HG03175 (cell line): ENCODE results near the gene NR1I3.
"Not testable (repeated sequence)": the region's sequence is repeated elsewhere in the genome, so short reads cannot be mapped to it uniquely, and the experiment has no call there.

Source experiments
- ATAC-seq: cut with Tn5 transposase; IDR thresholded peaks from one replicate; pipeline ENCODE4 v1.9.1; 2021; ENCODE audit warnings: mild to moderate bottlenecking, moderate library complexity; ENCODE audit not compliant: unreplicated experiment

Gene NR1I3

DNA sequence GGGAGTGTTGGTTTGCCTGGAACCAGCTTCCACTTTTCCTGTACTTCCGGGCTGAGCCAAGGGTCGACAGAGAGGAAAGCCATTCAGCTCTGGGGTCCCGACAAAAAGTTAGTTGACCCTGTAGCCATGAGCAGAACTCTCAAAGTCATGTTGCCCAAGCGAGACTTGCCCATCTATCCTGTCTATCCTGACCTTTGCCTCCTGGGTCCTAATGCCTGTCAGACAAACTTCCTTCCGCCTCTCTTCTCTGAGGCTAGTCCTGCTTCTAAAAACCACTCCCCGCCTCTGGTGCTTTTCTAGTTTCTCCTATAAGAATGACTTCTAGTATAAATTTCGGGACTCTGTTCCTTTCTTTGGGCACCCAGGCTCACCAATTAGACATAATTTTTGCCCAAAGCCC, 12.8 kb upstream of the NR1I3 start:
- no peak for ATAC-seq

DNA sequence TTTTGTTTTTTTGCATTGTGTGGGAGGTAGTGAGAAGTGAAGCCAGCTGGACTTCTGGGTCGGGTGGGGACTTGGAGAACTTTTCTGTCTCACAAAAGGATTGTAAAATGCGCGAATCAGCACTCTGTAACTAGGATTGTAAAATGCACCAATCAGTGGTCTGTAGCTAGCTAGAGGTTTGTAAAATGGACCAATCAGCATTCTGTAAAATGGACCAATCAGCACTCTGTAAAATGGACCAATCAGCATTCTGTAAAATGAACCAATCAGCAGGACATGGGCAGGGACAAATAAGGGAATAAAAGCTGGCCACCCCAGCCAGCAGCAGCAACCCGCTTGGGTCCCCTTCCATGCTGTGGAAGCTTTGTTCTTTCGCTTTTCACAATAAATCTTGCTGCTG, 12.1 kb upstream of the NR1I3 start:
- not testable (repeated sequence) for ATAC-seq

DNA sequence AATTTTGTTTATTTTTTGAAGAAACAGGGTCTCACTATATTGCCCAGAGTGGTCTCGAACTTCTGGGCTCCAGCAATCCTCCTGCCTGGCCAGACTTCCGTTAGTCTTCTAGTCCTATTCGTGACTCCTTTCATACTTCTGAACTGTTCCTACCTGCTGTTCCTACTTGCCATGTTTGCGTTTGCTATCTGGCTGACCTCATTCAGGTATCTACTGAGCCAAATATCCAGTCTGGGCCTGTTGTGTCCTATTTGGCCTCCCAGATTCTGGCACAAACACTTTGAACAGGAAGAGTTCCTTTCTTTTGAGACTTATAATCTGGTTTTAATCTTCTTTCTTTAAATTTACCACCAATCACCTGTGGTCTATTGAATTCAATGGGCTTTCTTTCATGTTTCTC, 6.9 kb upstream of the NR1I3 start:
- ATAC-seq: no peak

DNA sequence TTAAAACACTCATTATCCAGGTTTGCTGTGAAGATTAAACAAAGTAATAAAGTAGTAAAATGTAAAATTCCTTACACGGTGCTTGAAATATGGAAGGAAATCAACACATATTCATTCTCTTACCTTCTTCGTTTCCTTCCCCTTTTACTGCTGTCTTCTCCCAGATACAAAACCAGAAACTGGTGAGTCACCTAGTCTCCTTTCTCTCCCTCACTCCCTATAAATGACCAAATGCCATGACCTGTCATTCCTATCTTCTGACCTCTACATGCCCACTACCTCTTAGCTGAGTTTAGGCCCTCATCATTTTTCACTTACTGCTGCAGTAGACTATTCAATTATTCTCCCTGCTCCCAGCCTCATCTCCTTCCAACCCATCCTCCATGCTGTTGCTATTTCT, 4.3 kb upstream of the NR1I3 start:
- no peak for ATAC-seq

DNA sequence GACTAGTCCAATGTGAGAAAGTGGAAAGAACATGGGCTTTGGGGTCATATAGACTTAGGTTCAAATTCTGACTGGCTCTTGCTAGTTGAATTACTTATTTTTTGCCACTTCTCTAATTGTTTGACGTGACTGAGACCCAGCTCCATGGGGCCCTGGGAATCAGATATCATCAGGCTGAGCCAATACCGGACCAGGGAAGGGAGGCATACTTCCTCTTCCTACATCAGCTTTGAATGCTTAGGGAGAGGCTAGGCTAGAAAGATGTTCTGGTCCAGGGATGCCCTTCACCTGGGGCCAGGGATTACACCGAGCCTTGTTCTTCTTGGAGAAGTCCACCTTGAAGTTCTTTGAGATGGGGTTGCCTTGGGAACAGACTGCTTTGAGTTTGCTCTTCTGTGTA, 3.7 kb upstream of the NR1I3 start:
- ATAC-seq: no peak

DNA sequence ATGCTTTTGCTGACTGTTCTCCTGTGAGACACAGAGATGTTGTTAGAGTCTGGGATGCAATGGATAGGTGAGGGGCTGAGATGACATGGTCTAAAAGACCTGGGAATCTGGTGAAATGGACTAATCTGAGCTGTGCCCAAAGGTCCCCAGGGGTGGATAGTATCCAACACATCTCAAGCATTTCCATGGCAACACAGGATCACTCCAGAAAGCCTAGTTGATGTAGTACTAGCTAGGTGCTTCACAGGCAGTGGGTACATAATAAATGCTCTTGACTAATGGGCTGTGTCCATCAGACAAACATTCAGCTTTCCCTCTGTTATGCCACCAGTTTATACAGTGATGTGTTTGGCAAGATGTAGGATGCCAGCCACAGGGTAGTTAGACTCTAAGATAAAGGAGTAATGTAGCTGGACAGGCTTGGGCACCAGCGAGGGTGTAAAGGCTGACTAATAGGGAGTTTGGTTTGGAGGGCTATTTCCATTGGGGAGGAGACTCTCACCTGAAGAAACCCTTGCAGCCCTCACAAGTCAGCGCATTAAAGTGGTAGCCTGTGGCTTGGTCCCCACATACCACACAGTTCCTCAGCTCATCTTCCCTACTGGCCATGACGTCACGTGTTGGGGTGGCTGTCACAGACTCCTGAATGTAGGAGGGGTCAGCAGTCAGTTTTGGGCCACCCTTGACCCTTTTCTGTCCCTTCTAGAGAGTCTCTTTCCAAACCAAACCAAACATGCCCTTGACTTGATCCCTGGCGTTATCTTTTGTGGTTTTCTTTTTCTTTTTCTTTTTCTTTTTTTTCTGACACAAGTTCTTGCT, 1.8 kb downstream of the NR1I3 start:
- no peak for ATAC-seq

DNA sequence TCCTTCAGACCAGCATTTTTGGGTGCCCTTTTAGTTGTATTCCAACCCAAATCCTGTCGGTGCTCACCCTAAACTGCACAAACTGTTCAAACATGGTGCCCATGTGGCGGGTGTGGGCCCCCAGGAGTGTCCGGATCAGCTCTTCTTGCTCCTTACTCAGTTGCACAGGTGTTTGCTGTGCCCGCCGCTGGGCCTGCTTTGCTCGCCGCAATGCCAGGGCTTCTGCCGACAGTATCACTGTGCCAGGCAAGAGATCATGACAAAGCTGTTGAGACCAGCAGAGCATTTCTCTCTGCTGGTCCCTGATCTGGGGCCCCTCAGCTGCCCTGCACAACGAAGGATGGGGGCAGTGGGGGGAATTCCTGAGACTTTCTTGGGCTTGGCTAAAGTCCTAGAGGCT, 4.9 kb downstream of the NR1I3 start:
- no peak for ATAC-seq

DNA sequence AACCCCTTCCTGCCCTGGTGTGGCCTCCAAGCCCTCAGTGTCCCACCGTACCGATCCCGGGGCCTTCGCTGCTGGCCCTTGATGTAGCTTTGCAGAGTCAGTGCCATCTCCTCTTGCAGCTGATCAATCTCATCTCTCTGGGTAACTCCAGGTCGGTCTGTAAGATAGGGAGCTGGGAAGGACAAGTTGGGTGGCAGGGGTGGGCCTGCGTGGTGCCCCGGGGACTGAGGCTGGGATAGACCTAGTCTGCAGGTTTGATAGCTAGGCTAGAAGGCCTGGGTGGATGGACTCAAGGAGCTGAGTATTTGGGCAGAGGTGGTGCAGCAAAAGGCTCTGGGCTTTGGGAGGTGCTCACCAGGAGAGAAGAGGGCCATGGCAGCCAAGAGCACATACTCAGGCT, 7.2 kb downstream of the NR1I3 start:
- ATAC-seq: no peak

DNA sequence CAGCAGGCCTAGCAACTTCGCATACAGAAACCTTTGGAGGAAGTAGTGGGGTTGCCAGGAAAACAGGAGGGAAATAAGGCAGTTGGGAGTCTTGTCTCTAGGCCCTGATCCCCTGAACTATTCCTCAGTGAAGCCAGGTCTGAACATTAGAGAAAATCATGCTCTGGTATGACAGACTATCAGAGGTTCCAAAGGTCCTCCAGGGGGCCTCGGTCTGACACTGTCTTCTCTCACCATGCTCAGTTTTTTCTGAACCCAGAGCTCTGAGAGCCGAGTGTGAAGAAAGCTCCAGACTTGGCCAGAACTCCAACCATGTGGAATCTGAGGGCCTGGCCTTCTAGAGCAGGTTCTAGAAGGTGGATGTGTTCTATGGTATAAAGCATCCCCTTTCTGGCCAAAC, 8.1 kb downstream of the NR1I3 start:
- no peak for ATAC-seq

DNA sequence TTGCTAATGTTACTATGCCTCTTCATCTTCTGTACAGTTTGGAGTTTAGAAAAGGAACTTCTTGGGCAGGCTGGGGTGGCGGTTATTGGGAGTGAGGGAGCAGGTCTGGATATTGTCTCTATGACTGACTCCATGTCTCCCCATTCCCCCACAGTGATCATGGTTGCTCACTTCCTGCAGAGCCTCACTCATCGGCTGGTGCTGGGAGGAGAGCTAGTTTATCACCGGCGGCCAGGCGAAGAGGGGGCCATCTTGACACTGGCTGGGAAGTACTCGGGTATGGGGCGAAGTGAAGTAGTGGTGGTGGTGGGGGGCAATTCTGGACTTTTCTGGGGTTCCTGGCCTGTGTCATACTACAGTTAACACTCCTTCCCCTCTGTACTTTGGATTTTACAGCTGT, 10.0 kb downstream of the NR1I3 start:
- no peak for ATAC-seq

DNA sequence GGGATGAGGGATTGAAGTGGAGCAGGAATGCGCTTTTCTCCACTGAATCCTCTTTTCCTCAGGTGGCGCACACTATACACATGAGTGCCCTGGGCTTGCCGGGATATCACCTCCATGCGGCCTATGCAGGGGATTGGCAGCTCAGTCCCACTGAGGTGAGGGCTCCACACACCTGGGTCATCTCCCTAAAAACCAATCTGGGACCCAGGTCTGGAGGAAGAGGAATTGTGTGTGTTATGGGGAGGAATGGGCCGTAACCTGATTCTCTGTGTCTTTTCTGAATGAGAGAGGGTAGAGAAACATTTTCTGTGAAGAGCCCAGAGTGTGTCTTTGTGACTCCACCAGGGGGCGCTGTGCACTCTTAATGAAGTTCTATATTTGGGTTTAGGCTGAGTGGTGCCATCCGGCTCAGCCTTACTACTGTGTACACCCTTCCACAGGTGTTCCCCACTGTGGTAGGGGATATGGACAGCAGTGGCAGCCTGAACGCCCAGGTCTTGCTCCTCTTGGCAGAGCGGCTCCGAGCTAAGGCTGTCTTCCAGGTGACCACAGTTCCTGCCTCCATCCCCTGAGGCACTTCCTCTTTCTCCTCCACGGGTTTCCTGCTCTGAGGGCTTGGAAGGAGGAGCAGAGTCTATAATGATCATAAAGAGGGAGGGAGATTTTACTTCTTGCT, 10.7 kb downstream of the NR1I3 start:
- peak; percentile 50 for ATAC-seq

DNA sequence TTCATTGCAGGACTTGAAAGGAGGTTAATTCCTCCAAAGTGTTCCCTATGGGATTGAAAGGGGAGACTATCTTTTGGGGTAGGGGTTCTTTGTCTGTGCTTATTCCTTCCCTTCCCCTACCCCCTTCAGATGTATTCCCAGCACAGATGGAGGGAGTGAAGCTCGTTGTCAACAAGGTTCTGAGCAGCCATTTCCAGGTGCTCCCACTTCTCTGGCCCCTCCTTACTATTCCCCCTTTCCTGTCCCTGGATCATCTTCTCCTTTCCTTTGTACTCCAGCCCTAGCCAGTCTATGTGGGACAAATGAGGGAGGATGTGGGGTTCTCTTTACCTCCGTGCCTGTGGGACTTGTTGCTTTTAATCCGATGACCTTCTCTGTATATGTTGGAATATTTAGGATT, 11.2 kb downstream of the NR1I3 start:
- no peak for ATAC-seq

DNA sequence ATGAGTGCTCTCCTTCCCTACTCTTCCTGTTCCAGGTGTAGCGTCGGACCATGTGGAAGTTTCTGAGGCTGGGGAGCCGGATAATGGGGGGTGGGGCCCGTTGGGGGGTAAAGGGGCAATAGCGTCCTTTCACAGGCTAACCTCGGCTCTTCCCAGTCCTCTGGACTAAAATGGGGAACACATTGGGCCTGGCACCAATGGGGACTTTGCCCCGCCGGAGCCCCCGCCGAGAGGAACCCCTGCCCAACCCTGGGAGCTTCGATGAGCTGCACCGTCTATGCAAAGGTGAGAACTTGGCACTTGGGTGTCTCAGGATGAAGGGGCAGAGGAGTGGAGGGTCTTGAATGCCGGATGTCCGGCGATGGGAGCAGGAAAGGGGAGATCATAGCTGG, 11.7 kb downstream of the NR1I3 start:
- no peak for ATAC-seq

DNA sequence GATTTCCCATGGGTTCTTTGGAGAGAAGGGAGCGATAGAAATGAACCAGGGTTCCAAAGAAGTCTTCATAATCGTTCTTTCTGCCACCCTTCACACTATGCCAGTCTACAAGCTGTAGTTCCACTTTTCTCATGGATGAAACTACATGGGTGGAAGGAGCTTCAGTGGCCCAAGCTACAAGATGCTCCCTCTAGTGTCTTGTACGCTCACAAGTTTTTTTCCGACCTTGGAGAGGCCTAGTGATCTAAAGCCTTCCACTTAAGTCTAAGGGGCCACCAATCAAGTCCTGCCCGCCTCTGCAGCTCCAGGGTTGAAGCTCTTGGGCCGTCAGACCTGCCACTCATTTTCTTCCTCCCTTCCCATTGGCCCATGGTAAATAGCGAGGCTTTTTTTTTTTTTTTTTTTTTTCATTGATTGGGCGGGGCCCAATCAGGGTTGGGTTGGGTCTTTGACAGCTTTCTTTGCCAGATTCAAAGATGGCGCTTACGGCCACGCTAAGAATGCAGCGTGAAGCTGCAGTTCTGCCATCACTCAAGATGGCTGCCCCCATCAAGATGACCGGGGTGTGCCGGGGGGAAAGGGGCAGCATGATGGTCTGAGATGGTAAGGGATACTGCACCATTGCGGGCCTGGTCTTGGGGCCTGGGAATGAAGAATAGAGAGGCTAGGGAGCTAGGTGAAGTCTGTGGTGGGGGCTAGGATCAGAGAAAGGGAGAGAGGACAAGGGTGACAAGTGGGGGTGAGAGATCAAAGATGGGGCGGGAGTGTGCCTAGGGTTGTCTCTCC, 12.3 kb downstream of the NR1I3 start, which contains the start of gene TOMM40L:
Gene TOMM40L, plus strand, starts transcription at position 527 of the 786 bp plus-strand sequence. CDS start 430 bp downstream, outside the sequence.
- ATAC-seq: peak; percentile 98

DNA sequence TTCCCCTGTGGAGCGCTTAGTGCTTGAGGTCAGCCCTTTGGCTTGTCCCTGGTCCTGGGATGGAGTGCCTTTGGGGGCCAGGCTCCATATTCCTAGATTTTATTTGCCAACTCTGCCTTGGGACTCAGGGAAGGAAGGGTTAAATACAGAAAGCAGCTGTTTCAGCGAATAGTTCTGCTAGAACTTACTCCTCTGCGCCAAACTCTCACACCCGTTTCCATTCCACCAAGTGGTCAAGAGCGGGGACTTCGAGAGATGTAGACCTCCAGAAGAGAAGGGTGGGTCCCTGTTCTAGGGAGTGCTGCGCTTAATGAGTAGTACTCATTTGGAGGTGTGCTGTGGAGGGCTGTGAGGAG, 12.8 kb downstream of the NR1I3 start:
- ATAC-seq: peak; percentile 1

DNA sequence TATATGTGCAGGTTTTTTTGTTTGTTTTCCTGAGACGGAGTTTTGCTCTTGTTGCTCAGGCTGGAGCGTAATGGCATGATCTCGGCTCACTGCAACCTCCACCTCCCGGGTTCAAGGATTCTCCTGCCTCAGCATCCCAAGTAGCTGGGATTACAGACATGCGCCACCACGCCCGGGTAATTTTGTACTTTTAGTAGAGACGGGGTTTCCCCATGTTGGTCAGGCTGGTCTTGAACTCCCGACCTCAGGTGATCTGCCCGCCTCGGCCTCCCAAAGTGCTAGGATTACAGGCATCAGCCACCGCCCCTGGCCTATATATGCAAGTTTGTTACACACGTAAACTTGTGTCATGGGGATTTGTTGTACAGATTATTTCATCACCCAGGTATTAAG, 13.3 kb downstream of the NR1I3 start:
- not testable (repeated sequence) for ATAC-seq

DNA sequence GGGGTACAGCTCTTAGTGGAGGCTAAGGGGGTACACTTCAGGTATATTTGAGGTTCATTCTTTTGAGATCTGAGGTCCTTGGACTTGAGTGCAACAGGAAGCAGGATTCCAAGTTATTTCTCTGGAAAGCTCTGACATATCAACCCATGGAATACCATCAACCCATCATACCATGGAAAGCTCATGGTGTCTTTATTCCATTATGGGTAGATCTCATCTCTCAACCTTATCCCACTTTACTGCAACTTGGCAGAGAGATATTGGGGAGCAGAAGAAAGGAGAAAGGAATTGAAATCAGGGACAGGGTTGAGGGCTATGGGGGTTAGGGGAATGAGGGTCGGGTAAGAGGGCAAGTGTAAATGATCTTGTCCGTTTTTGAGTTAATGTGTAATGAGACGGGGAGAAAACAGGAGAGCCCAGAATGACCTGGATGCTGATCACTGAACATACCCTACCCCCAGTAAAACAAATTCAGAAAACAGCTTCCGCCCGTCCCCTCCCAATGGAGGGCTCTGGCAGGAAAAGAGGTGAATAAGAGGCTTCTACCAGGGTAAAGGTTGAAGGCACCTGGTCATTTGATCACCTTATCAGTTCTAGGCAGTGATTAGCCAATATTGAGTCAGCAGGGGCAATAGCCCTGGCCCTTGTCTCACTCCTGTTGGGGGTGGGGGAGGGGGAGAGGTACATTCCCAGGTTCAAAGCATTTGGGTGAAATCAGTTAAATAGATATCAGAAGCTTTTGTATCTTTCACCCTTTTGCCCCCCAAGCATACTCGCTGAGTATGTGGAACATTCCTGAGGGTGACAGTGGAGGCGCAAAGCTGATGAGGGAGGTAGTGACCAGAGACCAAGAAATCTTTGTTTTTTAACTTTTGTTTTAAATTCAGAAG, 14.0 kb downstream of the NR1I3 start:
- no peak for ATAC-seq

DNA sequence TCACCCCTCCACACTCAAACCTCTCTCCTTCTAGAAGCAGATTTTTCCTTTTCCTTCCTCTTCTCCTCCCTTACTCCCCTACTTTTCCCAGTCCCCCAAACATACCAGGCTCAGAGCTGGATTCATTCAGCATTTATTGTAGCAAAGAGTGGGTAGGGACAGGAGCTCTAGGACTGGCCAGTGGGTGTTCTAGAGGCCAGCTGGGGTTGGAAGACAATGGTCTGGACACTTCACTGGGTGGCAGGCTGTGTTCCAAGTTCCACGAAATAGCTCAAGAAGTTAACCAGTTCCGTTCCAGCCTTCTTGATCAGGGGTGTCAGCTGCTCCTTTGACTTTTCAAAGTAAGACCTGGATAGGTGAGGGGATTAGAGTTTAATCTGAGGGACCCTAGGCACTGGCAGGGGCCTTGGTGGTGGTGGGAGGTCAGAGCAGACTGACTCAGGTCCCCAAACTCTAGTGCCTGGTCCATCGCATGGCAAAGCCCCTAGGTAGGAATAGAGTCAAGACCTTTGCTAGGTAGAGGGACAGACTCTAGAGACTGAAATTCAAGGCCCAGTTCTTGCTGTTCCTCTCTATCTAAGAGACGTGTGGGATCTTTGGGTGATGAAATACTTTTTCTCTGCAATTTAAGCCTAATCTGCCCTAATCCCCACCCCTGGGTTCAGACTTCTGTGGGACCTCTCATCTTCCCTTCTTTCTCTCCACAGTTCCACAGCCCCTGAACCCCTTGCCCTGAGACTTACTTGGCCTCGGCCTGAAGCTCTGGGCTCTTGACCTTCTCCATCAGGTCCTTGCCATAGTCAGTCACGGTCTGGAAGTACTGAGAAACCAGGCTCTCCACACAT, 15.6 kb downstream of the NR1I3 start:
- no peak for ATAC-seq

DNA sequence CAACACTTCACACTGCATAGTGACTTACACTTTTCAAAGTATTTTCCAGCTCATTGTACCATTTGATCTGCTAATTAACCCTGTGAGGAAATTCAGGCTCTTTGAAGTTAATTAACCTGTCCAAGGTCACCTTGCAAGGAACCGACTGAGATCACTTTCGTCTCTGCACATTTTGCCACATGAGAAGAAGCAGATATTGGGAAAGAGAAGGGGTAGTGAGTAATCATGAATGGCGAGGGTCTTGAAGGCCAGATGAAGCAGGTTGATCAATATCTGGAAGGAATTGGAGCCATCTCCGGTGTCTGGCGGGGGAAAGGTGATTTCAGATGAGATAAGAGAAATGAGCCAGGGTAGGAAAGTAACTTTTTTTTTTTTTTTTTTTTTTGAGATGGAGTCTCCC, 18.0 kb downstream of the NR1I3 start:
- ATAC-seq: no peak
